ENCODE data around the gene PRUNE1. TPM values are rescaled to one million over a fixed set of nuclear protein-coding genes. Genes with fewer than 3 reads are reported as not detected.
A peak's percentile ranks its signal among the peaks of the same experiment; 100 is the strongest.

The PRUNE1 gene
- total RNA-seq, 1 experiment from 2014 or later, result 19.3 TPM

DNA sequence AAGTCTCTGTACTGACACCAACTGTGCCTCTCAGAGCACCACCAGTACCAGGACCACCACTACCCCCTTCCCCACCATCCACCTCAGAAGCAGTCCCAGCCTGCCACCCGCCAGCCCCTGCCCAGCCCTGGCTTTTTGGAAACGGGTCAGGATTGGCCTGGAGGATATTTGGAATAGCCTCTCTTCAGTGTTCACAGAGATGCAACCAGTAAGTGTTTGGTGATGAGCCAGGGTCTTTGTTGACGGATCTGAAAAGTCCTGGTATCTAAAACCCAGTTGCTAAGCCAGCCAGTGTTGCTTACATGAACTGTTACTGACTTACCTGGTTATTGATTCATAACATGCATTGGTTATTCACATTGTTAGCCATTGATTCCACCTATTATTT is 40.4 kb downstream of the PRUNE1 start:
- H3K27me3 ChIP-seq (replicated peaks; ENCODE audit: insufficient read depth, low read depth, low read length, poor library complexity), result no peaks in the 10 kb centered on the region
- H3K4me3 ChIP-seq (ENCODE audit: low read depth, low read length, poor library complexity, severe bottlenecking), result peak overlapping the region; percentile 70
- no peaks in the 10 kb centered on the region for H3K9me3 ChIP-seq (ENCODE audit: low read depth, low read length, poor library complexity, severe bottlenecking)
- no peak for DNase-seq (ENCODE audit: low spot score)
- peaks cover 17% of the 10 kb centered on the region for H3K36me3 ChIP-seq (ENCODE audit: insufficient read depth, low read length, poor library complexity, severe bottlenecking)
- BruUV-seq (replicated peaks), result no TSS peak
- TF ChIP-seq CTCF (conservative IDR thresholded peaks at IDR 0.05; ENCODE audit: low read depth, low read length) (no peak), EZH2 (IDR thresholded peaks at IDR 0.05; ENCODE audit: borderline replicate concordance, low read depth, low read length, poor library complexity, severe bottlenecking) (no peak)
- ChIA-PET POLR2A (ENCODE audit: low non-redundant PET) (no interaction called here), CTCF (interaction anchor here (0.8 to 1.8 kb wide), 2 partner anchors 12 to 24 kb away, joined by 4 to 13 read pairs; partner anchors contain the start of gene MLLT11)
- peaks cover 4% of the 10 kb centered on the region for H3K4me1 ChIP-seq (ENCODE audit: insufficient read depth, low read length, poor library complexity, severe bottlenecking)
- intact Hi-C loops (cut with micrococcal nuclease; ENCODE audit: unreplicated experiment), result no loop called here
- peak overlapping the region; percentile 64 for H3K27ac ChIP-seq (ENCODE audit: low read depth, low read length, poor library complexity, severe bottlenecking)

GRCh38 chr1:151049458-151049857 is 41.2 kb downstream of the PRUNE1 start:
- peaks cover 26% of the 10 kb centered on the region for H3K36me3 ChIP-seq (ENCODE audit: insufficient read depth, low read length, poor library complexity, severe bottlenecking)
- H3K27me3 ChIP-seq (replicated peaks; ENCODE audit: insufficient read depth, low read depth, low read length, poor library complexity), result no peaks in the 10 kb centered on the region
- H3K4me1 ChIP-seq (ENCODE audit: insufficient read depth, low read length, poor library complexity, severe bottlenecking), result peaks cover 4% of the 10 kb centered on the region
- DNase-seq (ENCODE audit: low spot score), result no peak
- H3K4me3 ChIP-seq (ENCODE audit: low read depth, low read length, poor library complexity, severe bottlenecking), result no peak overlapping the region
- ChIA-PET POLR2A (ENCODE audit: low non-redundant PET) (no interaction called here), CTCF (no interaction called here)
- no peak overlapping the region for H3K27ac ChIP-seq (ENCODE audit: low read depth, low read length, poor library complexity, severe bottlenecking)
- TF ChIP-seq CTCF (conservative IDR thresholded peaks at IDR 0.05; ENCODE audit: low read depth, low read length), result no peak
- TF ChIP-seq EZH2 (IDR thresholded peaks at IDR 0.05; ENCODE audit: borderline replicate concordance, low read depth, low read length, poor library complexity, severe bottlenecking), result no peak
- BruUV-seq (replicated peaks), result no TSS peak
- H3K9me3 ChIP-seq (ENCODE audit: low read depth, low read length, poor library complexity, severe bottlenecking), result no peaks in the 10 kb centered on the region
- intact Hi-C loops (cut with micrococcal nuclease; ENCODE audit: unreplicated experiment), result no loop called here

GRCh38 chr1:151050051-151050688 is 41.9 kb downstream of the PRUNE1 start:
- TF ChIP-seq CTCF (conservative IDR thresholded peaks at IDR 0.05; ENCODE audit: low read depth, low read length) (no peak), EZH2 (IDR thresholded peaks at IDR 0.05; ENCODE audit: borderline replicate concordance, low read depth, low read length, poor library complexity, severe bottlenecking) (no peak)
- ChIA-PET POLR2A (ENCODE audit: low non-redundant PET) (no interaction called here), CTCF (no interaction called here)
- peaks cover 33% of the 10 kb centered on the region for H3K36me3 ChIP-seq (ENCODE audit: insufficient read depth, low read length, poor library complexity, severe bottlenecking)
- H3K4me3 ChIP-seq (ENCODE audit: low read depth, low read length, poor library complexity, severe bottlenecking), result no peak overlapping the region
- no peak for DNase-seq (ENCODE audit: low spot score)
- BruUV-seq (replicated peaks), result no TSS peak
- intact Hi-C loops (cut with micrococcal nuclease; ENCODE audit: unreplicated experiment), result no loop called here
- no peaks in the 10 kb centered on the region for H3K9me3 ChIP-seq (ENCODE audit: low read depth, low read length, poor library complexity, severe bottlenecking)
- no peak overlapping the region for H3K27ac ChIP-seq (ENCODE audit: low read depth, low read length, poor library complexity, severe bottlenecking)
- H3K27me3 ChIP-seq (replicated peaks; ENCODE audit: insufficient read depth, low read depth, low read length, poor library complexity), result no peaks in the 10 kb centered on the region
- H3K4me1 ChIP-seq (ENCODE audit: insufficient read depth, low read length, poor library complexity, severe bottlenecking), result peaks cover 4% of the 10 kb centered on the region
